BJ (cell line): ENCODE data around the gene PLOD1. TPM values are rescaled to one million over a fixed set of nuclear protein-coding genes. Genes with fewer than 3 reads are reported as not detected.
"Not testable (repeated sequence)": the region's sequence is repeated elsewhere in the genome, so short reads cannot be mapped to it uniquely, and the experiment has no call there.

Source experiments
- CTCF ChIA-PET: fragments of 350-600 bp; formaldehyde crosslinking; extraction: SDS; loops from one replicate; lab custom pipeline; 2021; ENCODE audit warnings: antibody characterized with exemption, inconsistent platforms; lab: Yijun Ruan, JAX
- POLR2A ChIA-PET: fragments of 300-600 bp; sonication (Branson Sonifier 250); formaldehyde crosslinking; extraction: SDS; loops from one replicate; lab custom pipeline; 2021; ENCODE audit warnings: antibody characterized with exemption; lab: Charles Lee
- DNase-seq: peaks from one replicate; pipeline ENCODE4 v3.0.0-alpha.2; 2011; ENCODE audit warnings: low read depth
- H3K27me3 ChIP-seq: 2 replicates; pipeline ENCODE4 v1.6.0; 2011; ENCODE audit warnings: low read length; ENCODE audit not compliant: control insufficient read depth, insufficient read depth
- H3K36me3 ChIP-seq: 2 replicates; pipeline ENCODE4 v1.5.1; 2011; ENCODE audit warnings: low read length; ENCODE audit not compliant: control insufficient read depth, insufficient read depth
- H3K4me3 ChIP-seq: 2 replicates; pipeline ENCODE4 v1.5.1; 2011; ENCODE audit warnings: low read depth, mild to moderate bottlenecking, control low read depth, low read length
- polyA plus RNA-seq: library from polyadenylated mRNA; depleted of rRNA; stranded (reverse); fragments of >200 nt; gene quantifications from 2 replicates; pipeline ENCODE4 v1.2.3, GENCODE V29; 2011
- TF ChIP-seq, protein P1 (sequence below): IDR thresholded peaks from 2 replicates; pipeline ENCODE4 v1.5.1; 2011; ENCODE audit warnings: low read depth, mild to moderate bottlenecking, control low read depth, inconsistent platforms, low read length, moderate library complexity; ENCODE audit not compliant: insufficient read depth

PLOD1 gene
- polyA plus RNA-seq, 1 experiment: 851 TPM

DNA sequence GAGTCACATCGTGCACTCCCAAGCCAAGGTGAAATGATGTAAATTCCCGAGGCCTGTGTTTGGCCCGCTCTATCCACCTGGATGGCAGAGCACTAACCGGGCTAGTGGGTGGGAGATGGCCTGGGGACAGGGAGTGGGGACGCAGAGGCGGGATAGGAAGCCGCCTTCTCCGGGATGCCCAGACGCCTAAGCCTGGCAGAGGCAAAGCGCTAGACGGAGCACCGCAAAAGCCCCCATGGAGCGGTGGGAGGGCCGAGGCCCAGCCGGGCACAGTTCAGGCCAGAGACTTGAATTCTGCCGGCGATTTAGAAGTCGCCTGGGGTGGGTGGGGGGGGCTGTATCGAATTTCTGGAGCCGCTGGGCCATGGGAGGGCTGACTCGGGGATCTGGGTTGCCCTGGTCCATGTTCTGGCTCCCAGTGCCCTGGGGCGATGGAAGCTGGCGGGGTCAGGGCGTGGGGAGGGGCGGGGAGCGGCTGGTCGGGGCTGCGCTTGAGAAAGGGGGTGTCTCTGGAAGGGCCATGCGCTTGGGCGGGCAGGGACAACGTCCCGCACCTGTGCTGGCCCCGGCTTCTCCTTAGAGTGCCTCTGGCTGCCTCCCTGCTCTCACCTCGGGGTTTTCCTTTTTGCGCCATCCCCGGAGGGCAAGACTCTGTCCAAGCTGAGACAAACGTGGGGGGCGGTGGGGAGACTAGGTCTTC lies 36.3 kb upstream of the PLOD1 start:
- TF ChIP-seq, protein P1, sequence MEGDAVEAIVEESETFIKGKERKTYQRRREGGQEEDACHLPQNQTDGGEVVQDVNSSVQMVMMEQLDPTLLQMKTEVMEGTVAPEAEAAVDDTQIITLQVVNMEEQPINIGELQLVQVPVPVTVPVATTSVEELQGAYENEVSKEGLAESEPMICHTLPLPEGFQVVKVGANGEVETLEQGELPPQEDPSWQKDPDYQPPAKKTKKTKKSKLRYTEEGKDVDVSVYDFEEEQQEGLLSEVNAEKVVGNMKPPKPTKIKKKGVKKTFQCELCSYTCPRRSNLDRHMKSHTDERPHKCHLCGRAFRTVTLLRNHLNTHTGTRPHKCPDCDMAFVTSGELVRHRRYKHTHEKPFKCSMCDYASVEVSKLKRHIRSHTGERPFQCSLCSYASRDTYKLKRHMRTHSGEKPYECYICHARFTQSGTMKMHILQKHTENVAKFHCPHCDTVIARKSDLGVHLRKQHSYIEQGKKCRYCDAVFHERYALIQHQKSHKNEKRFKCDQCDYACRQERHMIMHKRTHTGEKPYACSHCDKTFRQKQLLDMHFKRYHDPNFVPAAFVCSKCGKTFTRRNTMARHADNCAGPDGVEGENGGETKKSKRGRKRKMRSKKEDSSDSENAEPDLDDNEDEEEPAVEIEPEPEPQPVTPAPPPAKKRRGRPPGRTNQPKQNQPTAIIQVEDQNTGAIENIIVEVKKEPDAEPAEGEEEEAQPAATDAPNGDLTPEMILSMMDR: no peak
- CTCF ChIA-PET: no interaction called here
- Histone ChIP-seq H3K36me3 (no peaks in the 10 kb centered on the region), H3K4me3 (no peak overlapping the region), H3K27me3 (peaks cover 12% of the 10 kb centered on the region)
- POLR2A ChIA-PET: no interaction called here
- DNase-seq: no peak

DNA sequence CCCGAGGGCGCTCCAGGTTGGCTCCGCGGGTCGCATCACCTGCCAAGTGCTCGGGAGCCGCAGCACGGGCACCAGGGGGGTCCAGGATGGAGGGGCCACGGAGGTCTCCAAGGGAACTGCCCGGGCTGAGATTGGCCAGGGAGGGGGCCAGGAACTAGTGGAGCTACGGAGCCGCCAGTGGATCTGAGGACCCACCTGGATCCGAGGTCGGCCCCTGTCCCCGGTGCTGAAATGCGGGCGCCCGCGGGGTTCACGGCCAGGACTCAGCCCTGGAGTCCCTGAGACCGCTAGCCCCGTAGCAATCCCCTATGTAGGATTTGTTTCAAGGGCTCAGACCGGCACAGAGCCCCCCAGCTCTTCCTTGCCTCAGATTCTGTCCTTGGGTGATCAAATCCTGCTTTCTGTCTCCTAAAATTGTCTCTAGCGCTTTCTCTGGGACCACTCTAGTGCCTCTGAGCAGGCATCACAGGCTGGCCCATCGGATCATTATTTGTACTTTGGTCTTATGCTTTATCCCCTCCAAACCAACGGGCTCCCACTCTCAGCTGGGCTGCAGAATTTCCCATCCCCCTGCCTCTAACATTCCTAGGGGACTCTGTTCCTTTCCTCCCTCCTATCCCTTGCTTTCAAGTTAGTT lies 35.6 kb upstream of the PLOD1 start:
- DNase-seq: no peak
- ChIA-PET POLR2A (no interaction called here), CTCF (no interaction called here)
- TF ChIP-seq, protein P1: no peak
- Histone ChIP-seq H3K4me3 (no peak overlapping the region), H3K36me3 (no peaks in the 10 kb centered on the region), H3K27me3 (peaks cover 12% of the 10 kb centered on the region)

DNA sequence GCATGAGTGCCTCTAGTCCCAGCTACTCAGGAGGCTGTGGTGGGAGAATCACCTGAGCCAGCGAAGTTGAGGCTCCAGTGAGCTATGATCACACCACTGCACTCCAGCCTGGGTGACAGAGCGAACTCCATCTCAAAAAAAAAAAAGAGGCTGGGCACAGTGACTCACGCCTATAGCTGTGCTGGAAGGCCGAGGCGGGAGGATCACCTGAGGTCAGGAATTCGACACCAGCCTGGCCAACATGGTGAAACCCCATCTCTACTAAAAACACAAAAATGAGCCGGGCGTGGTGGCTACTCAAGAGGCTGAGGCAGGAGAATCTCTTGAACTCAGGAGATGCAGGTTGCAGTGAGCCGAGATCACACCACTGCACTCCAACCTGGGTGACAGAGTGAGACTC lies 33.1 kb upstream of the PLOD1 start:
- H3K36me3 ChIP-seq, H3K4me3 ChIP-seq, DNase-seq, POLR2A ChIA-PET: not testable (repeated sequence)
- CTCF ChIA-PET: interaction anchor here (0.7 to 1.2 kb wide), 2 partner anchors 64 to 251 kb away, joined by 3 read pairs; no protein-coding TSS in a partner anchor
- H3K27me3 ChIP-seq: peaks cover 12% of the 10 kb centered on the region

DNA sequence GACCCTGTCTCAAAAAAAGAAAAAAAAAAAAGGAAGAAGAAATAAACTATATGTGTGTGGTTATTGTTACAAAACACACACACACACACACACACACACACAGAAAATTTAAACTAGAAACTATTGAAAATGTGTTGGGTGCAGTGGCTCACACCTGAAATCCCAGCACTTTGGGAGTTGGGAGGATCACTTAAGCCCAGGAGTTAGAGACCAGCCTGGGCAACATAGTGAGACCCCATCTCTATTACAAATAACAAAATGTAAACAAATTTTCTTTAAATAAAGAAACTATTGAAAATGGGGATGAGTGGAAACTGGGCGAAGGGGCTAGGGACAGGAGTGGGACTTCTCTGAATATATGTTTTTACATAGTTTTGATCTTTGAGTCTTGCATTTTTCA lies 31.3 kb upstream of the PLOD1 start:
- DNase-seq: no peak
- TF ChIP-seq, protein P1: no peak
- ChIA-PET POLR2A (no interaction called here), CTCF (interaction anchor here (1.0 kb wide), 1 partner anchor 33 kb away, joined by 3 read pairs; no protein-coding TSS in a partner anchor)
- no peaks in the 10 kb centered on the region for H3K36me3 ChIP-seq
- H3K4me3 ChIP-seq: no peak overlapping the region
- H3K27me3 ChIP-seq: peaks cover 10% of the 10 kb centered on the region

DNA sequence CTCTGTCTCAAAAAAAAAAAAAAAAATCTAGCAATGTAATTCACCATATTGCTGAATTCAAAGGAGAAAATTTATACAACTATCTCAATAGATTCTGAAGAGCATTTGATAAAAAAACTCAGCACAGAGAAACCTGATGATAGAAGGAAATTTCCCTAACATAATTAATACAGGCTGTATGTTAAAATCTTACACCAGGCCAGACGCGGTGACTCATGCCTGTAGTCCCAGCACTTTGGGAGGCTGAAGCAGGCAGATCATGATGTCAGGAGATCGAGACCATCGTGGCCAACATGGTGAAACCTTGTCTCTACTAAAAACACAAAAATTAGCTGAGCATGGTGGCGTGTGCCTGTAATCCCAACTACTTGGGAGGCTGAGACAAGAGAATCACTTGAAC lies 30.4 kb upstream of the PLOD1 start:
- DNase-seq, H3K27me3 ChIP-seq, H3K4me3 ChIP-seq, CTCF ChIA-PET, POLR2A ChIA-PET, H3K36me3 ChIP-seq: not testable (repeated sequence)

DNA sequence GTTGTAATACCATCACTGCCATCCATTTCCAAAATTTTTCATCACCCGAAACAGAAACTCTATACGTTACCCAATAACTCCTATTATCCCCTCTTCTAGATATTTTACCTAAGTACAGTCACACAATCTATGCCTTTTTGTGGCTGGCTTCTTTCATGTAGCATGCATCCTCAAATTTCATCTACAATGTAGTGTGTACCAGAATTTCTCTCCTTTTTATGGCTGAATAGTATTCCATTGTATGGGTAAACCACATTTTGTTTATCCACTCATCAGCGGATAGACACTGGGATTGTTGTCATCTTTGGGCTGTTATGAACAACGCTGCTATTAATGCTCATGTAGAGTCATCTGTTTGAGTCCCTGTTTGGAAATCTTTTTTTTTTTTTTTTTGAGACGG lies 29.5 kb upstream of the PLOD1 start:
- no peaks in the 10 kb centered on the region; the same call in 1 of the 2 replicates for H3K27me3 ChIP-seq
- CTCF ChIA-PET: no interaction called here
- no peak for DNase-seq
- H3K36me3 ChIP-seq: no peaks in the 10 kb centered on the region
- no peak overlapping the region for H3K4me3 ChIP-seq
- TF ChIP-seq, protein P1: no peak
- POLR2A ChIA-PET: no interaction called here
